Measurements from ENCODE around the gene CSGALNACT2.

Gene CSGALNACT2

DNA sequence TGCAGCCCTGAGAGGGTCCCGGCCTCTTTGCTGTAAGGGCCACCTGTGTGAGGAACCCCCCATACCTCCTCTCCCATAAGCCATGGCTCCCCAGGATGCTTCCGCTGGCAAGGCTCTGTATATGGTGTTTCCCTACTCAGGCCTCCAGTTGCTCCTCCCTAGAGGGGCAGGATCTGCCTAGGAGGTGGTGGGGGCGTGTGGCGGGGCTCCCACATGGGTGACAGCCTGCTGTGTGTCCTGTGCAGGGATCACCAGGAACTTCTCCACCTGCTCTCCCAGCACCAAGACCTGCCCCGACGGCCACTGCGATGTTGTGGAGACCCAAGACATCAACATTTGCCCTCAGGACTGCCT lies 25.7 kb upstream of the CSGALNACT2 start:
- DNase-seq (ENCODE audit: low read depth), result no peak

- no peak for DNase-seq (ENCODE audit: low read depth)
These were observed 24.8 kb upstream of the CSGALNACT2 start for GRCh38 chr10:43113201-43114087.

GRCh38 chr10:43114088-43114742 lies 24.0 kb upstream of the CSGALNACT2 start:
- DNase-seq (ENCODE audit: low read depth), result no peak

DNA sequence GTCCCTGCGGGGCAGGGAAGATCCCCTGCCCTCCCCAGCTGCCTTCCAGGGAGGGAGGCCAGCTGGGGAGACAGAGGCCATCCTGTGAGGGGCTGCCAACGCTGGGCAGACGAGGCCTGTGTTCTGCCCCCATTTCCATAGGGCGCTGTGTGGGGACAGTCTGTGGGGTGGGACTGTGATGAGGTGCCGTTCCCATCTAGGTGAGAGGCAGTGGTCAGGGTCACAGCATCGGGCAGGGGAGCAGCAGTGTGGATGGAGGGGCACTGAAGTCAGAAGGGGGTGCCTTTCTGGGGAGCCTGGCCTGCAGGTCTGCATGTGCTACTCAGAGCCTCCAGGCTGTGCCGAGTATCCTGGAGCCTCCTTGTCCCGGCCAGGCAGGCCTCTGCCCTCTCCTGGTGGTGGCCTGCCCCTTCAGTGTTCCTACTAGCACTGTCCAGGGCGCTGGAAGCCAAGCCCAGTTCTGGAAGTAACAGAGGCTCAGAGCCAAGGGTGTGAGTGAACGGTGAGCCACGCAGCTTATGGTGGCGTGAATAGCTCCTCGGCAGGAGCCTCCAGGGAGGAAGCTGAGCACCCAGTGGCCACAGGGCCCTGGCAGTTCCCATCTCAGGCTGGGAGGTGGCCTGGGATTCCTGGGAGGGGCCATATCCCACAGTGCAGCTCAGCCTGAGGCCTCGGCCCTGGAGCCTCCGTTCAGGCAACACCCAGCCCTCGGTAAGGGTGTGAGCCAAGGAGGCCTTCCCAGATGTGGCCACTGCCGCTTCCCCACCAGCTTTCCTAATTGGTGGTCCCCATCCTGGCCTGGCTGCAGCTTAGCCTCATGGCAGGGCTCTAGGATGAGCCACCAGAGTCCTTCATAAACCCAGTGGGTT lies 23.3 kb upstream of the CSGALNACT2 start:
- no peak for DNase-seq (ENCODE audit: low read depth)

- DNase-seq (ENCODE audit: low read depth), result no peak
These were observed 22.2 kb upstream of the CSGALNACT2 start for GRCh38 chr10:43115881-43116595.

DNA sequence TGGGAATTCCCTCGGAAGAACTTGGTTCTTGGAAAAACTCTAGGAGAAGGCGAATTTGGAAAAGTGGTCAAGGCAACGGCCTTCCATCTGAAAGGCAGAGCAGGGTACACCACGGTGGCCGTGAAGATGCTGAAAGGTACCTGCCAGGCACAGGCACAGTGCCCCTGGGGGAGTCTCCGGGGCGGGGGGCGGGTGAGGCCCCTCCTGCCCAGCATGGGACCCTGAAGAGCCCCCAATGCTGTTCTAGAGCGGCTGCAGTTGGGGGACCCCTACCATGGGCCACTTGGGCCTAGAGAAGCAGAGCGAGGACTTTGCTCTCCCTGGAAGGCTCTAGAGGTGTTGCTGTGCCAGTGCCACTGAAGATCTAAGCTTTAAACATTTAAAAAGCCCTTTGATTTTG lies 21.6 kb upstream of the CSGALNACT2 start:
- DNase-seq (ENCODE audit: low read depth), result no peak

GRCh38 chr10:43117031-43117776 lies 21.0 kb upstream of the CSGALNACT2 start:
- no peak for DNase-seq (ENCODE audit: low read depth)

DNA sequence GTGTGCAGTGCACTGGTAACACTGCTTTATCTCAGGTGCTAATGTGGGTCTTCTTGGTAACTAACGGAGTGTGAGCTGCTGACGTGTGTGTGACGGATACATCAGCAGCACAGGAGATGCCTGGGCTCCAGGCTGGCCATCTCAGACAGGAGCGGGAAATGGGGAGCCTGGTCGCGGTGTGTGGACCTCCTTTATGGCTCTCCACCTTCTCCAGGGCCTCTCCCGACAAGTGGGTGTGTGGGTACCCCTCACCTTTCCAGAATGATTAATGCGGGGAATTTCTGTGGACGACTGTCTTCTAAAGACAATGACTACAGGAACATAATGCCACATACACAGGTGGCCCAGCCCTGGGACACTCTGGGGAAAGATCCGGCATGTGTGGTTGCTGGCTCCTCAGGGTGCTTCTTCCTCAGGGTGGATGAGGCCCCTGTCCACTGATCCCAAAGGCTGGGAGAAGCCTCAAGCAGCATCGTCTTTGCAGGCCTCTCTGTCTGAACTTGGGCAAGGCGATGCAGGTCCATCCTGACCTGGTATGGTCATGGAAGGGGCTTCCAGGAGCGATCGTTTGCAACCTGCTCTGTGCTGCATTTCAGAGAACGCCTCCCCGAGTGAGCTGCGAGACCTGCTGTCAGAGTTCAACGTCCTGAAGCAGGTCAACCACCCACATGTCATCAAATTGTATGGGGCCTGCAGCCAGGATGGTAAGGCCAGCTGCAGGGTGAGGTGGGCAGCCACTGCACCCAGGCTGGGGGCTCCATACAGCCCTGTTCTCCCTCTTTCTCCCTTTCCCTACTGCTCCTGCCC lies 20.3 kb upstream of the CSGALNACT2 start:
- DNase-seq (ENCODE audit: low read depth), result no peak

DNA sequence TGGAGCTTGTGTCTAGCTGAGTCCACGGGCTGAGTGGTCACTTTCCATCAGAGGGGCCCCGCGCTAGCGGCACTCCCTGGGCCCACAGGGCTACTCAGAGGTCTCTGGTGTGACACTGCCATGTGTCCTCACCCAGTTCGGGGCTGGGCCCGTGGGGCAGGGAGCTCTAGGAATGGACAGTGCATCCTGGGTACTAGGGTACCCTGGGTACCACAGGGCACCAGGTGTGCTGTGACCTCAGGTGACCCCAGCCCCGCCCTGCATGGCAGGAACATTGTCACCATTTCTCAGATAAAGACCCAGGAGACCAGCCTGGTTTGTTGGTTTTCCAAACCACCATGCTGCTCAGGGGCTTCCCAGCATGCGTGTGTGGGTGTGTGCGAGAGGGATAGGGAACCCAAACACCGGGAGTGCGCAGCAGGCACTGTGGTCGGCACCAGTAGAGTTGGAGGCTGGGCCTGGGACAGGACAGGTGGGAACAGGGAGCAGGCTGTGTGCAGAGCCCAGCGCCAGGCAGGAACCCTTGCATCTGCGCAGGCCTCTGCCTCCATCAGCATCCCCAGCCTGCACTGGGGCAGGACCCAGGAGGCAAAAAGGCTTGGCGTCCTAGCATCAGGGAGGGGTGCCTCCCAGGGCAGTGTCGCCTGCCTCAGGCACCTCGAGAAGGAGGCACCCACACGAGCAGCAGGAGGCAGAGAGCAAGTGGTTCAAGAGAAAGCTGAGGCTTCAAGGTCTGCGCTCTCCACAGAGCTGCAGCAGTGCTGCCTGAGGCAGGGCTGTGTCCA lies 19.4 kb upstream of the CSGALNACT2 start:
- DNase-seq (ENCODE audit: low read depth), result no peak

DNA sequence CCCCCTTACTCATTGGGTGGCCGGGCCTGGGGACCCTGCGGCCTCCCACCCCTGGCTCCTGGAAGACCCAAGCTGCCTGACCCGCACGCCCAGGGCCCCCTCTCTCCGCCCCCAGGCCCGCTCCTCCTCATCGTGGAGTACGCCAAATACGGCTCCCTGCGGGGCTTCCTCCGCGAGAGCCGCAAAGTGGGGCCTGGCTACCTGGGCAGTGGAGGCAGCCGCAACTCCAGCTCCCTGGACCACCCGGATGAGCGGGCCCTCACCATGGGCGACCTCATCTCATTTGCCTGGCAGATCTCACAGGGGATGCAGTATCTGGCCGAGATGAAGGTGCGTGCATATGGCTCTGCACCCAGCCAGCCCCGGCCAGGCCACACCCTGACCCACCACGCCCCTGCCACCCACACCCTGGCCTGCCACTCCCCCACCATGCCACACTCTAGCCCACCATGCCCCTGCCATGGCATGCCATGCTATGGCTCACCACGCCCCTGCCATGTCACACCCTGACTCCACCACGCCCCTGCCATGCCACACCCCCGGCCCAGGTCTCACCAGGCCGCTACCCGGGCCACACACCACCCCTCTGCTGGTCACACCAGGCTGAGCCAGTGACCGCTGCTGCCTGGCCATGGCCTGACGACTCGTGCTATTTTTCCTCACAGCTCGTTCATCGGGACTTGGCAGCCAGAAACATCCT lies 18.7 kb upstream of the CSGALNACT2 start:
- no peak for DNase-seq (ENCODE audit: low read depth)

GRCh38 chr10:43120116-43120928 lies 17.9 kb upstream of the CSGALNACT2 start:
- DNase-seq (ENCODE audit: low read depth), result no peak

DNA sequence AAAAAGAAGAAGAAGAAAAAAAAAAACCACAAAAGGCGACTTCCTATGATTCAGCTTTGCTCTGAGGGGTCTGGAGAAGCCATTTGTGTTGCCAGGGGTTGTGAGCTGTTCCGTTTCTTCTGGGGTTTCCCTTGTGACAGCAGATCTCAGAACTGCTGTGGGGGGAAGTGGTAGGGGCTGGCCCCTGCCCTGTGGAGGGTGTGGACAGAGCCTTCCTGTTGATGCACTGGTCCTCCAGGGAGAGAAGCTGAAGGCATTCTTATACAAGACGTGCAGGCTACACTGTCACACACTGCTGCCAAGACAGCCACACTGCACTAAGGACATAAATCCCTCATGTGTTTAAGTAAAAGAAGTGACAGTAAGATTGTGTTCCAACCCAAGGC lies 17.3 kb upstream of the CSGALNACT2 start:
- DNase-seq (ENCODE audit: low read depth), result peak; percentile 21

- DNase-seq (ENCODE audit: low read depth), result no peak
These were observed 16.8 kb upstream of the CSGALNACT2 start for GRCh38 chr10:43121444-43121843.

DNA sequence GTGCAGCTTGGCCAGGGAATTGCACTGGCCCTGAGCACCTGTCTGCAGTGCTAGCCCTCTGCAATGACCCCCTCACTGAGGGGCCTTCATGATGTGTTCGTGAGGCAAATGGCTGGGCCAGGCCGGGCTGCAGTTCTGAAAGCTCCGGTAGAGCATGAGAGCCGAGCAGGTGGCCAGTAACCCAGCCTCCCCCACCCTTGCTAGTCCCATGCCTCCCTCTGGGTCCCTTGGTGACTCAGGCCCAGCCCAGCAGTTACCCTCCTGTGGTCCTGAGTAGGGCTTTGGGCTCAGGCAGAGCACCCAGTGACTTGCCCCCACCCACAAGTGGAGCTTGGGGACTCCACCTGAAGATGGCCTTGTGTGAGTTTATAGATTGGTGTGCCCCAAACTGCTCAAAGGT lies 16.1 kb upstream of the CSGALNACT2 start:
- no peak for DNase-seq (ENCODE audit: low read depth)

- DNase-seq (ENCODE audit: low read depth), result no peak
These were observed 15.4 kb upstream of the CSGALNACT2 start for GRCh38 chr10:43122826-43123225.

DNA sequence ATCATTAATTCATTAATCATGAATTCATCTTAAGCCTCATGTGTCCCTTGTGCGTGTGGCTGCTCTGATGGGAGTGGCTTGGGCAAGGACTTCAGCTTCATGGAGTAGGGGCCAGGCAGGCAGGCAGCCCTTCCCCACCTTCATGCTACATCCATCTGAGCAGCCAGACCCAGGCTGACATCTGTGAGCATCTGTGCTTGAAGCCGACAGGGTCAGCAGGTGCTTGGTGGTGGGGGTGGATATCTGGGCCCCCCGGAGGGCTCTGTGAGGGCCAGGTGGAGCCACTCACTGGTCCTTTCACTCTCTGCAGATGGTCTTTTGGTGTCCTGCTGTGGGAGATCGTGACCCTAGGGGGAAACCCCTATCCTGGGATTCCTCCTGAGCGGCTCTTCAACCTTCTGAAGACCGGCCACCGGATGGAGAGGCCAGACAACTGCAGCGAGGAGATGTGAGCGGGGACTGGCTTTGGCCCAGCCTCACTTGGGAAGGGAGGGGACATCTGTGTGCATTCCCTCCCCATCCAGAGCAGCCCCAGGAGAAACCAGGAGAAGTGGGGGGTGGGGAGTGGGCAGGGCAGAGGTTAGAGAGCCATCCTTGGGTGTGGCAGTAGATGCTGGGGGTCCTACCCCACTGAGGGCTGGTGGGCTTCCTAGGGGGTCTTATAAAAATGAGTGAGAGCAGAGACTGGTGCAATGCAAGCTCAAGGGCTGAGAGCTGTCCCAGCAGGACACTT lies 14.7 kb upstream of the CSGALNACT2 start:
- DNase-seq (ENCODE audit: low read depth), result no peak

DNA sequence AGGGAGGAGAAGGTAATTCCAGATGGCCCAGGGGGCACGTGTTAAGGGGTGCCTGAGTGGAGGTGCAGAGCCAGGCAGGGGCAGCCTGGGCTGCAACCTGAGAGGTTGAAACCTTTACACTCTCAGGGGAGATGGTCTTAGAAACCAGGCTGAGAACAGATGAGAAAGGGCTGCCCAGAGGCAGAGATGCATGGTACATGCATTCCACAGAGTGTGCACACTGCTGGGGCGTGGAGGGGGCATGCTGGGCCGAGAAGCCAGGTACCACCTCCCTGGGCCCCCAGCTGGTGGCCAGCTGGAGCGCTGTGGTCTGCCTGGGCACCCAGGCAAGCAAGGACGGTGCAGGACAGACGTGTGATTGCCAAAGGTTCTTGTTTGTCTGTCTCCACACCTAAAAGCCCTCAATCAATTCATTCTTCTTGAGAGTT lies 14.1 kb upstream of the CSGALNACT2 start:
- no peak for DNase-seq (ENCODE audit: low read depth)

All from stimulated activated CD8-positive, alpha-beta memory T cell treated with anti-CD3 and anti-CD28 coated beads, Interleukin-12 subunit alpha, Interleukin-12 subunit beta, amount 100 ng/mL, for 1 hour (primary cell).